GM23338 (cell line): ENCODE measurements around the gene OGFOD2. TPM values are rescaled to one million over a fixed set of nuclear protein-coding genes. Genes with fewer than 3 reads are reported as not detected.

Experiments
- ATAC-seq: fragments of 200-7000 bp; cut with Tn5 transposase; 3 replicates; pipeline ENCODE4 v1.9.1; 2020
- DNase-seq: peaks from one replicate; pipeline ENCODE4 v3.0.0-alpha.2; 2015; ENCODE audit warnings: low spot score
- H2AFZ ChIP-seq: fragments of 200-600 bp; sonication (generic); 2 replicates; pipeline ENCODE4 v1.8.0; 2016; ENCODE audit warnings: antibody characterized with exemption, mild to moderate bottlenecking, moderate library complexity
- H3F3A ChIP-seq: fragments of 200-600 bp; sonication (generic); replicated peaks from 2 replicates; pipeline ENCODE4 v1.8.0; 2017; ENCODE audit warnings: antibody characterized with exemption, mixed run types, low read depth
- H3K27ac ChIP-seq: fragments of 200-600 bp; sonication (generic); 2 replicates; pipeline ENCODE4 v1.6.1; 2016; ENCODE audit warnings: low read depth
- H3K27me3 ChIP-seq: fragments of 200-600 bp; sonication (generic); 2 replicates; pipeline ENCODE4 v1.8.0; 2016; ENCODE audit warnings: mild to moderate bottlenecking, mixed run types, moderate library complexity; ENCODE audit not compliant: insufficient read depth
- H3K36me3 ChIP-seq: fragments of 200-600 bp; sonication (generic); 2 replicates; pipeline ENCODE4 v1.8.0; 2016; ENCODE audit warnings: mild to moderate bottlenecking; ENCODE audit not compliant: insufficient read depth
- H3K4me1 ChIP-seq: fragments of 200-600 bp; sonication (generic); 2 replicates; pipeline ENCODE4 v1.8.0; 2016; ENCODE audit warnings: mild to moderate bottlenecking, moderate library complexity; ENCODE audit not compliant: insufficient read depth
- H3K4me2 ChIP-seq: fragments of 200-600 bp; sonication (generic); 2 replicates; pipeline ENCODE4 v1.7.1; 2017; ENCODE audit warnings: mixed run types
- H3K4me3 ChIP-seq: fragments of 200-600 bp; sonication (generic); 2 replicates; pipeline ENCODE4 v1.6.1; 2016; ENCODE audit warnings: mixed run types
- H3K79me2 ChIP-seq: fragments of 200-600 bp; sonication (generic); replicated peaks from 2 replicates; pipeline ENCODE4 v1.8.0; 2017; ENCODE audit warnings: mild to moderate bottlenecking; ENCODE audit not compliant: insufficient read depth
- H3K9me2 ChIP-seq: fragments of 200-600 bp; sonication (generic); 2 replicates; pipeline ENCODE4 v1.8.0; 2017; ENCODE audit not compliant: insufficient read depth
- H4K20me1 ChIP-seq: fragments of 200-600 bp; sonication (generic); replicated peaks from 2 replicates; pipeline ENCODE4 v1.8.0; 2017; ENCODE audit warnings: mild to moderate bottlenecking; ENCODE audit not compliant: insufficient read depth
- H3K27ac Mint-ChIP-seq: 2 replicates; pipeline ENCODE4 v1.8.0; 2020; ENCODE audit warnings: inconsistent platforms, mild to moderate bottlenecking, moderate library complexity, mixed read lengths
- H3K27me3 Mint-ChIP-seq: 3 replicates; pipeline ENCODE4 v1.8.0; 2022; ENCODE audit warnings: low read depth, mild to moderate bottlenecking, moderate library complexity, mixed read lengths, inconsistent platforms; ENCODE audit not compliant: insufficient read depth, poor library complexity
- H3K36me3 Mint-ChIP-seq: 3 replicates; pipeline ENCODE4 v1.8.0; 2021; ENCODE audit warnings: low read depth, mild to moderate bottlenecking, inconsistent platforms, moderate library complexity, mixed read lengths
- H3K4me1 Mint-ChIP-seq: 3 replicates; pipeline ENCODE4 v1.8.0; 2020; ENCODE audit warnings: mild to moderate bottlenecking, inconsistent platforms, mixed read lengths
- H3K4me3 Mint-ChIP-seq: 3 replicates; pipeline ENCODE4 v1.8.0; 2021; ENCODE audit warnings: moderate library complexity, mild to moderate bottlenecking, inconsistent platforms, mixed read lengths
- H3K9me3 Mint-ChIP-seq: 3 replicates; pipeline ENCODE4 v1.8.0; 2020; ENCODE audit warnings: moderate library complexity, mild to moderate bottlenecking, inconsistent platforms, mixed read lengths
- CREB1 ChIP-seq: fragments of 250-450 bp; sonication (Bioruptor Pico); IDR thresholded peaks from 2 replicates; pipeline ENCODE4 v1.5.0; 2020; ENCODE audit warnings: low read depth, mild to moderate bottlenecking, moderate library complexity
- CTCF ChIP-seq, 2 experiments: fragments of 200-600 bp in 1 of 2; sonication (generic) in 1 of 2; conservative IDR thresholded peaks; 2 replicates each; pipeline versions ENCODE4 v1.5.1 to v1.6.1; 2016 to 2017; ENCODE audit warnings: antibody characterized with exemption in 2 of 2, low read depth in 2 of 2, mild to moderate bottlenecking in 2 of 2, moderate library complexity in 1 of 2
- ETS1 ChIP-seq: IDR thresholded peaks from 2 replicates; pipeline ENCODE4 v1.6.1; 2016; ENCODE audit warnings: antibody characterized with exemption
- EZH2phosphoT487 ChIP-seq: fragments of 200-600 bp; sonication (generic); IDR thresholded peaks from one replicate; pipeline ENCODE4 v1.8.1; 2018; ENCODE audit warnings: antibody characterized with exemption; ENCODE audit not compliant: unreplicated experiment
- JUNB ChIP-seq: IDR thresholded peaks from one replicate; pipeline ENCODE4 v1.6.1; 2016; ENCODE audit warnings: antibody characterized with exemption; ENCODE audit not compliant: unreplicated experiment
- POLR2AphosphoS5 ChIP-seq: IDR thresholded peaks from 2 replicates; pipeline ENCODE4 v1.6.1; 2016; ENCODE audit warnings: antibody characterized with exemption, low read depth
- STAT1 ChIP-seq: IDR thresholded peaks from one replicate; pipeline ENCODE4 v1.6.1; 2016; ENCODE audit warnings: antibody characterized with exemption; ENCODE audit not compliant: unreplicated experiment
- ZNF114 ChIP-seq: fragments of 250-450 bp; sonication (Bioruptor Pico); IDR thresholded peaks from 2 replicates; pipeline ENCODE4 v1.5.0; 2020; ENCODE audit warnings: mild to moderate bottlenecking, moderate library complexity
- ZNF462 ChIP-seq: fragments of 250-450 bp; sonication (Bioruptor Pico); IDR thresholded peaks from 2 replicates; pipeline ENCODE4 v1.5.0; 2020; ENCODE audit warnings: mild to moderate bottlenecking, moderate library complexity
- polyA plus RNA-seq: library from polyadenylated mRNA; unstranded; fragments of >200 nt; fragmentation: Nextera tagmentation; extraction: Ambion mirVana; gene quantifications from 2 replicates; pipeline ENCODE4 v1.2.1, GENCODE V29; 2016
- total RNA-seq: library from RNA; depleted of rRNA; stranded (reverse); fragments of >200 nt; shearing (Covaris generic); gene quantifications from 2 replicates; pipeline ENCODE4 v1.2.3, GENCODE V29; 2014

Gene OGFOD2
- total and polyA plus RNA-seq, 2 experiments from 2014 or later = 13.1 to 16.1 TPM

GRCh38 chr12:123024819-123025391 is 49.9 kb downstream of the OGFOD2 start:
- H3K4me1 ChIP-seq = no peaks in the 10 kb centered on the region
- no peak for DNase-seq
- no peaks in the 10 kb centered on the region for H3K36me3 ChIP-seq
- no peak overlapping the region for H3K27ac Mint-ChIP-seq
- H3K4me3 ChIP-seq = no peak overlapping the region
- H3K9me2 ChIP-seq = no peaks in the 10 kb centered on the region
- no peak for TF ChIP-seq CTCF (conservative IDR thresholded peaks at IDR 0.05; ENCODE audit: low read depth in 2 of 2)
- no peak for TF ChIP-seq CREB1 (CRISPR knock-in tag)
- no peak for TF ChIP-seq STAT1
- H3K4me3 Mint-ChIP-seq = no peak overlapping the region
- H4K20me1 ChIP-seq = no peaks in the 10 kb centered on the region
- peaks cover 13% of the 10 kb centered on the region for H3K4me1 Mint-ChIP-seq
- H3K79me2 ChIP-seq = no peaks in the 10 kb centered on the region
- H2AFZ ChIP-seq = no peak overlapping the region
- H3K9me3 Mint-ChIP-seq = no peaks in the 10 kb centered on the region
- H3K36me3 Mint-ChIP-seq = no peaks in the 10 kb centered on the region
- ATAC-seq = no peak
- H3K27ac ChIP-seq = no peak overlapping the region
- peaks cover 10% of the 10 kb centered on the region for H3K27me3 Mint-ChIP-seq
- no peak overlapping the region for H3K4me2 ChIP-seq
- H3K27me3 ChIP-seq = no peaks in the 10 kb centered on the region
- H3F3A ChIP-seq = no peaks in the 10 kb centered on the region

GRCh38 chr12:123026094-123026853 is 51.2 kb downstream of the OGFOD2 start:
- no peak overlapping the region for H3K4me3 Mint-ChIP-seq
- no peak overlapping the region for H3K4me3 ChIP-seq
- H3K9me2 ChIP-seq = no peaks in the 10 kb centered on the region
- no peak for DNase-seq
- no peak overlapping the region for H2AFZ ChIP-seq
- H3K36me3 Mint-ChIP-seq = no peaks in the 10 kb centered on the region
- peak overlapping the region; percentile 36; the same call in 1 of the 2 replicates for H3K27ac Mint-ChIP-seq
- no peak overlapping the region for H3K4me2 ChIP-seq
- no peaks in the 10 kb centered on the region for H3K79me2 ChIP-seq
- no peaks in the 10 kb centered on the region for H4K20me1 ChIP-seq
- H3F3A ChIP-seq = no peaks in the 10 kb centered on the region
- peaks cover 13% of the 10 kb centered on the region for H3K4me1 Mint-ChIP-seq
- peaks cover 10% of the 10 kb centered on the region for H3K27me3 Mint-ChIP-seq
- no peaks in the 10 kb centered on the region for H3K36me3 ChIP-seq
- ATAC-seq = no peak; the same call in 1 of the 3 replicates
- no peaks in the 10 kb centered on the region for H3K9me3 Mint-ChIP-seq
- no peaks in the 10 kb centered on the region for H3K27me3 ChIP-seq
- no peaks in the 10 kb centered on the region for H3K4me1 ChIP-seq
- H3K27ac ChIP-seq = no peak overlapping the region
- TF ChIP-seq ETS1 = no peak
- TF ChIP-seq EZH2phosphoT487 = no peak
- no peak for TF ChIP-seq POLR2AphosphoS5
- no peak for TF ChIP-seq ZNF462
- no peak for TF ChIP-seq CTCF (conservative IDR thresholded peaks at IDR 0.05; ENCODE audit: low read depth in 2 of 2)
- no peak for TF ChIP-seq JUNB
- no peak for TF ChIP-seq ZNF114 (CRISPR knock-in tag)
